GM12891 (cell line): ENCODE data around the gene JOSD2.

Source experiments
- PAX5 ChIP-seq: IDR thresholded peaks from 2 replicates; pipeline ENCODE4 v1.6.1; 2011; ENCODE audit warnings: low read length, moderate library complexity, mild to moderate bottlenecking; ENCODE audit not compliant: insufficient read depth, severe bottlenecking
- POLR2A ChIP-seq: IDR thresholded peaks from 2 replicates; pipeline ENCODE4 v1.6.1; 2011; ENCODE audit warnings: low read depth, low read length, control low read depth
- POLR2AphosphoS5 ChIP-seq: IDR thresholded peaks from 2 replicates; pipeline ENCODE4 v1.6.1; 2011; ENCODE audit warnings: low read depth, low read length, control low read depth
- SPI1 ChIP-seq: IDR thresholded peaks from 2 replicates; pipeline ENCODE4 v1.6.1; 2011; ENCODE audit warnings: low read depth, low read length, control low read depth
- TAF1 ChIP-seq: IDR thresholded peaks from 2 replicates; pipeline ENCODE4 v1.6.1; 2011; ENCODE audit warnings: low read depth, low read length, control low read depth

DNA sequence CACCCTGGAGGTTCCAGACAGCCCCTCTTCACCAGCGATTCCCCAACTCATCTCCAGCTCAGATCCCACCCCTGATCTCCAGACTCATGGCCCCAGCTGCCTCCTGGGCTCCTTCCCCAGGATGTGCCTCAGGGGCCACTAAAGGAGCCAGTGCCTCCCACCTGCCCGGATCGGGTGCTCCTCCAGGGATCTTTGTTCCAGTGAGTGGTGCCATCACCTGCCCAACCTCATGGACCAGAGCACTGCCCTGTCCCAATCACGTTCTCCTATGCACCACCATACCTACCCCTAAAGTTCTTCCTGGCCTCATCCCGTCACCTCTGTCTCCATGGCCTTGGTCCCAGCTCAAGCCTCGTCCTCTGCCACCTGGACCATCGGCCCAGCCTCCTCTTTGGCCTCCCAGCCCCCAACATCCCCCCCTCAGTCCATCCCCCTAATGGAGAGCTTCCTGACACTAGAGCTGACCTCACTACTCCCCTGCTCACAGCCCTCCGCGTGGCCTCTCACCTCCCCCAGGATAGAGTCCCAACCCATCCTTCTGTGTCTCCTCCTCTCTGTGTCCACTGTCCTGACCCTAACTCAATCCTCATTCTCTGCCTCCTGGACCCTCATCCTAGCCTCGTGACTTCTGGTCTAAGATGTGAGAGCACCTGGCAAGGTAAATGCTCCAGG, 25.6 kb downstream of the JOSD2 start:
- TF ChIP-seq POLR2AphosphoS5 (no peak), POLR2A (no peak; the same call in 1 of the 2 replicates), SPI1 (no peak), TAF1 (no peak), PAX5 (no peak)
